Bronchial epithelial cell (primary cell): ENCODE measurements around the gene RNASEH2C. TPM values are rescaled to one million over a fixed set of nuclear protein-coding genes. Genes with fewer than 3 reads are reported as not detected.
"Not testable (repeated sequence)": the region's sequence is repeated elsewhere in the genome, so short reads cannot be mapped to it uniquely, and the experiment has no call there.

Experiments used
- DNase-seq: peaks from one replicate; pipeline ENCODE4 v3.0.0-alpha.2; 2010; ENCODE audit warnings: low read depth
- FAIRE-seq: peaks from 2 replicates; lab custom pipeline; 2011; peaks lifted over from hg19 to GRCh38; lab: Jason Lieb, UNC
- H3K27me3 ChIP-seq: 2 replicates; pipeline ENCODE4 v1.5.1; 2011; ENCODE audit warnings: low read length; ENCODE audit not compliant: control insufficient read depth, insufficient read depth
- H3K36me3 ChIP-seq: 2 replicates; pipeline ENCODE4 v1.5.1; 2011; ENCODE audit warnings: low read length; ENCODE audit not compliant: control insufficient read depth, insufficient read depth
- H3K4me3 ChIP-seq: 2 replicates; pipeline ENCODE4 v1.5.1; 2011; ENCODE audit warnings: mild to moderate bottlenecking, low read depth, low read length, control low read depth
- CTCF ChIP-seq: IDR thresholded peaks from 2 replicates; pipeline ENCODE4 v1.5.1; 2011; ENCODE audit warnings: mild to moderate bottlenecking, moderate library complexity, low read length, control low read depth, inconsistent platforms; ENCODE audit not compliant: insufficient read depth, severe bottlenecking
- total RNA-seq: library from RNA; depleted of rRNA; stranded (reverse); fragments of >200 nt; gene quantifications from 2 replicates; pipeline ENCODE4 v1.2.1, GENCODE V29; 2014

The RNASEH2C gene
- total RNA-seq, 1 donor from 2014 or later, result 21.1 TPM

GRCh38 chr11:65710421-65710820 lies 10.2 kb downstream of the RNASEH2C start:
- peaks cover 21% of the 10 kb centered on the region for H3K36me3 ChIP-seq
- DNase-seq (peak; percentile 15), FAIRE-seq (no peak)
- no peak overlapping the region for H3K4me3 ChIP-seq
- no peaks in the 10 kb centered on the region for H3K27me3 ChIP-seq
- no peak for TF ChIP-seq CTCF

GRCh38 chr11:65709661-65710060 lies 10.9 kb downstream of the RNASEH2C start:
- Histone ChIP-seq H3K4me3 (no peak overlapping the region), H3K36me3 (peaks cover 15% of the 10 kb centered on the region), H3K27me3 (no peaks in the 10 kb centered on the region)
- TF ChIP-seq CTCF, result no peak
- no peak for FAIRE-seq
- DNase-seq, result no peak

GRCh38 chr11:65708451-65708850 lies 12.1 kb downstream of the RNASEH2C start:
- no peak for FAIRE-seq
- Histone ChIP-seq H3K4me3 (no peak overlapping the region), H3K27me3 (no peaks in the 10 kb centered on the region), H3K36me3 (peaks cover 6% of the 10 kb centered on the region)
- no peak for TF ChIP-seq CTCF
- DNase-seq, result no peak

- FAIRE-seq, H3K27me3 ChIP-seq, H3K36me3 ChIP-seq, DNase-seq, H3K4me3 ChIP-seq: not testable (repeated sequence)
Observed at GRCh38 chr11:65707002-65707401, 13.6 kb downstream of the RNASEH2C start.

GRCh38 chr11:65706303-65706763 lies 14.3 kb downstream of the RNASEH2C start:
- DNase-seq, result peak; percentile 19
- not testable (repeated sequence) for H3K27me3 ChIP-seq, H3K36me3 ChIP-seq, H3K4me3 ChIP-seq, FAIRE-seq
- TF ChIP-seq CTCF, result peak; percentile 44

GRCh38 chr11:65703846-65704245 lies 16.8 kb downstream of the RNASEH2C start:
- FAIRE-seq, result no peak

More at GRCh38 chr11:65703846-65704245, 16.8 kb downstream of the RNASEH2C start:
- no peak overlapping the region for H3K4me3 ChIP-seq
- H3K36me3 ChIP-seq, result no peaks in the 10 kb centered on the region
- no peak for DNase-seq
- TF ChIP-seq CTCF, result no peak
- H3K27me3 ChIP-seq, result no peaks in the 10 kb centered on the region
